Measurements from ENCODE around the gene AWAT2.

DNA sequence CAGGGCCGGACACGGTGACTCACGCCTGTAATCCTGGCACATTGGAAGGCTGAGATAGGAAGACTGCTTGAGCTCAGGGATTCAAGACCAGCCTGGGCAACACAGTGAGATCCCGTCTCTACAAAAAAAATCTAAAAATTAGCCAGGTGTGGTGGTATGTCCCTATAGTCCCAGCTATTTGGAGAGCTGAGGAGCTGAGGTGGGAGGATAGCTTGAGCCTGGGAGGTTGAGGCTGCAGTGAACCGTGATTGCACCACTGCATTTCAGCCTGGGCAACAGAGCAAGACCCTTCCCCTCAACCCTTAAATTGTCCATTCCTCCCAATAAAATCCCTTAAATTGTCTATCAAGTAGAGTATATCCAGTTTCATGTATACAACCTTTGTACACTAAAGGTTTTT lies 29.6 kb upstream of the AWAT2 start:
- TF ChIP-seq, protein P1, sequence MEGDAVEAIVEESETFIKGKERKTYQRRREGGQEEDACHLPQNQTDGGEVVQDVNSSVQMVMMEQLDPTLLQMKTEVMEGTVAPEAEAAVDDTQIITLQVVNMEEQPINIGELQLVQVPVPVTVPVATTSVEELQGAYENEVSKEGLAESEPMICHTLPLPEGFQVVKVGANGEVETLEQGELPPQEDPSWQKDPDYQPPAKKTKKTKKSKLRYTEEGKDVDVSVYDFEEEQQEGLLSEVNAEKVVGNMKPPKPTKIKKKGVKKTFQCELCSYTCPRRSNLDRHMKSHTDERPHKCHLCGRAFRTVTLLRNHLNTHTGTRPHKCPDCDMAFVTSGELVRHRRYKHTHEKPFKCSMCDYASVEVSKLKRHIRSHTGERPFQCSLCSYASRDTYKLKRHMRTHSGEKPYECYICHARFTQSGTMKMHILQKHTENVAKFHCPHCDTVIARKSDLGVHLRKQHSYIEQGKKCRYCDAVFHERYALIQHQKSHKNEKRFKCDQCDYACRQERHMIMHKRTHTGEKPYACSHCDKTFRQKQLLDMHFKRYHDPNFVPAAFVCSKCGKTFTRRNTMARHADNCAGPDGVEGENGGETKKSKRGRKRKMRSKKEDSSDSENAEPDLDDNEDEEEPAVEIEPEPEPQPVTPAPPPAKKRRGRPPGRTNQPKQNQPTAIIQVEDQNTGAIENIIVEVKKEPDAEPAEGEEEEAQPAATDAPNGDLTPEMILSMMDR (IDR thresholded peaks at IDR 0.05 in 2 of 3, conservative IDR thresholded peaks at IDR 0.05 in 1 of 3; ENCODE audit: insufficient read depth in 2 of 3, low read depth in 1 of 3, low read length in 3 of 3), result no peak
- TF ChIP-seq, protein P2, sequence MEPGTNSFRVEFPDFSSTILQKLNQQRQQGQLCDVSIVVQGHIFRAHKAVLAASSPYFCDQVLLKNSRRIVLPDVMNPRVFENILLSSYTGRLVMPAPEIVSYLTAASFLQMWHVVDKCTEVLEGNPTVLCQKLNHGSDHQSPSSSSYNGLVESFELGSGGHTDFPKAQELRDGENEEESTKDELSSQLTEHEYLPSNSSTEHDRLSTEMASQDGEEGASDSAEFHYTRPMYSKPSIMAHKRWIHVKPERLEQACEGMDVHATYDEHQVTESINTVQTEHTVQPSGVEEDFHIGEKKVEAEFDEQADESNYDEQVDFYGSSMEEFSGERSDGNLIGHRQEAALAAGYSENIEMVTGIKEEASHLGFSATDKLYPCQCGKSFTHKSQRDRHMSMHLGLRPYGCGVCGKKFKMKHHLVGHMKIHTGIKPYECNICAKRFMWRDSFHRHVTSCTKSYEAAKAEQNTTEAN (CRISPR knock-in tag; IDR thresholded peaks at IDR 0.05), result no peak
- TF ChIP-seq ZNF354B (CRISPR knock-in tag; IDR thresholded peaks at IDR 0.05), result no peak
- no peak for TF ChIP-seq YY1 (IDR thresholded peaks at IDR 0.05; ENCODE audit: borderline replicate concordance in 1 of 3, control insufficient read depth in 1 of 3, extremely low read depth in 1 of 3, insufficient read depth in 3 of 3, insufficient read length in 1 of 3, insufficient replicate concordance in 2 of 3, low read depth in 1 of 3, low read length in 2 of 3)
